HG03060 (cell line): ENCODE data around the gene TRA2A.

ENCODE experiments used
- ATAC-seq: cut with Tn5 transposase; IDR thresholded peaks from one replicate; pipeline ENCODE4 v1.9.1; 2021; ENCODE audit warnings: low read depth, moderate number of reproducible peaks; ENCODE audit not compliant: unreplicated experiment

The TRA2A gene

DNA sequence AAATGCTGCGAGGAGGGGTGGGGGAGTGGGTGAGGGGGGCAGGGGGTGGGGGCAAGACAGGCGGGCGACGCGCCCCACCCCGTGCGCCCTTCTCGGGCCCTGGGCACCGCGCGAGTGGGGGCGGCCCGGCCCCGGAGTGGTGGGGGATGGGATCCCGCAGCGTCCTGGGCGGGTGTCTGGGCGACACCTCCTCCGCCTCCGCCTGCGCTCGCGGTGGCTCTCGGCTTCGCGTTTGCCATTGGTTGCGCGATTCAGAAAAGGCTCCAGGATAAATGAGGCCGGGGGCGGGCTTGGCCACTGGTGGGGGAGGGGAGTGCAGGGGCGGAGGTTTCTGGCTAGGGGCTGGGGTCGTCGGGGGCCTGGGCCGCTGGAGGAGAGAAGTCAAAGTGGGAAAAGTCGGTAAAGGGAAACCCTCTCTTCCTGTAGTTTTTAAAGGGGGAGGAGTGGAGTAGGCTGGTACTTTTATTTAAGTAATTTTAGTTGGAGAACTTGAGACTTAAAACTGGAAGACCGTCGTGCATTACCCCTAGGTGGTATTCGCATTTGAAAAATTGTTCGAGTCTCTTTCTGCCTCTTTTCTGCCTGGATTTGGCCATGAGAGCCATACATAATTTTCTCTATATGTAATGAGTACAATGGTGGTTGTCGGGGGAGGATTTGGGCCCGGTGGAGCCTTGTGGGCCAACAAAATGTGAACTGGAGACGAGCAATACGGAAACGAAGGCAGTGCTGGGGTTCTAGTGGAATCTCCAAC lies 60.5 kb downstream of the TRA2A start:
- no peak for ATAC-seq

DNA sequence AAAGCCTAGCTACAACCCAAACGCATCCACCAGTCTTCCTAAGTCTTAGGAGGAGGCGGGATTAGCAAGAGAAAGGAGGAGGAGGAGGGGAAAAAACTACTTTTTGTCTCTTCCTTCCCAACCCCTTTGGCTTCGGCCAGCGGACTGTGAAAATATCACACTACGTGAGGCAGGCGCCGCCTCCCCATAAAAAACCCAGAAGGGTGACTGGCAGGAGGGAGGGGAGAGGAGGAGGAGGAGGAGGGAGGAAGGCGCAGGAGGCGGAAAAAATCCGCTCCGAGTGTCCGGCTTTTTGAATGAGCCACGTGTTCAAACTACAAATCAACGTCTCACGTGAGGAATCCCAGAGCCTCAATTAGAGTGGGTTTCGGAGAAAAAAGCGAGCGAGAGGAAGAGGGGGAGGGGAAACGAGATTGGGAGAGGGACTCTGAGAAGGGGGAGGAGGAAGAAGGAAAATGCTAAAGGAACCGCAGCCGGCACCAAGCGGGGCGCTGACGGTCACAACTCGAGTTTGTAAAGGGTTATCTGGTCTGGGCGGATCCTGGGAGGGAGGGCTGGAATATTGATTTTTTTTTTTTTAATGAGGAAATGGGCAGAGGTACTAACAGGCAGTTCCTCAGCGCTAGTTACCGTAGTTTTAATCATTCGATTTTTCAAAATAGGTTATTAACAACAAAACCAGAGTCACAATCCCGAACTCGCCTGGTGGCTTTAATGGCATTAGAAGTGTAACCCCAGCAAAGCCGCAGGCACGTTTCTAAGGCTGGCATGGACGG lies 61.3 kb downstream of the TRA2A start, which contains the start of gene IGF2BP3:
IGF2BP3 (minus strand) TSS at position 162 of the 776 bp plus-strand sequence. CDS start 381 bp downstream, outside the sequence.
- ATAC-seq: no peak

DNA sequence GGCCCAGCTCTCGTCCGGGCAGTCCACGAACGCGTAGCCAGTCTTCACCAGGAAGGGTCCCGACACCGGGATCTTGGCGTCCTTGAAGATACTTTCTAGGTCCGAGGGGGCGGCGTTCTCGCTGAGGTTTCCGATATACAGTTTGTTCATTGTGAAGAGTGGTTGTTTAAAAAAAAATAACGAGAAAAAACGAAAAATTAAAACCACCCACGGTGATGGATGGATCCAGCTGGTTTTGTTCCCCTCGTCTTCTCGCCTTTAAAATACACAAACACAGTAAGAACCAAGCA lies 61.9 kb downstream of the TRA2A start:
- no peak for ATAC-seq

DNA sequence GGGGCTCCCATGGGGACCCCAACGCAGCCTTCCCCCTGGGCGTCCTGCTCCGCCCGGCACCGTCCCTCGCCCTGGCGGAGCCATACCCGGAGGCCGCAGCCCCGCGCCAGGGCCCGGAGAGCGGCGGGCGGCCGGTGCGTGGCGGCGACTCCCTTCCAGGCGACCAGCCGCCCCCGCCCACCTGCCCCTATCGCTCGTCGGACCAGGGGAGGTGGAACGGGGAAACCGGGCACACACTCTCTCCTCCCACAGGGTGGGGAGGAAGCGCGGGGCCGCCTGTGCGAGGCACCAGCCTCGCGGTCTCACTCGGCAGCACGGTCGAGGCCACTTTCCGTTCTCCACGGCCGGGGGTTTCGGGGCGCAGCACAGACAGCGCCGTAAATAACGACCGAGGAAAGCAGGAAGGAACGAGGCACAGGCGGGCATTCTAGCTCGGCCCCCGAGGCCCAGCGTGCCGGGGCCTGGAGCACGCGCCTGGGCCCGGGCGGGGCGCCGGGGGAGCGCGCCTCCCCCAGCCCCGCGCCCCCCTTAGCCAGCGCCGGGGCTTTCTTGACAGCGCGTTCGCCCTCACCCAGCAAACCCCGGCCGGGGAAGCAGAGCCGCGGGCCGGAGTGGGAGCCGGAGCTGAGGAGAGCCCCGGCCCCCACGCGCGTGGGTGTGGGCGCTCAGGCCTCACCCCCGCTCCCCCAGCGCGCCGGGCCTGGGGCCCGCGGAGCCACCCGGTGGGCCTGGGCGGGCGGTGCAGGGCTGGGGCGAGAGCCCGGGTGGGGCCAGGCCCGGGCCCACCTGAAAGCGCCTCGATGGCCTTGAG lies 62.4 kb downstream of the TRA2A start:
- ATAC-seq: no peak

DNA sequence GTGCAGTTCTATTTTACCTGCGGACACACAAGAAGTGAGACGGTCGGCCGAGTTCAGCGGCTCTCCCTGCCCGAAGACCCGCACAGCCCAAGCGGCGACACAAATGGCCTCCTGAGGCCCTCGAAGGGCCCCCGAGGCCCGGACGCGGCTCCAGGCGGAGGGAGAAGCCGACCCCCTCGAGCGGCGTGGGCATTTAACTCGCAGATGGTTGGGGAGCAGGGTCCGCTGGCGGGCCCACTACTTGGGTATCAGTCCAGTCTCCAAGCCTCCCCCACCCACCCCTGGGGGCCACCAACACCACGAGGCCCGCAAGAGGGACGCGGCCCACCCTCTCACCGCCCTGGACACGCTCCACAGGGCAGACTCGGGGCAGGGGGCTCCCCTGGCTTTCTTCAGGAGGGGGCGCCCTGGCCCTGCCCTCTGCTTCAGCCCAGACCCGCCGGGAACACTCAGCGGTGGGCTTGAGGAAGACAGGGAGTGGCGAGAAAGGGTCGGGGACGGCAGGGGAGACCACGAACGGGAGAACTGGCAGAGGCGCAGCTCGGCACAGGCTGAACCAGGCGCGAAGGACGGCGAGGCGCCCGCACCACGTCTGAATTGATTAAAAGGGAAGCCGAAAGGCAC lies 63.1 kb downstream of the TRA2A start:
- ATAC-seq: no peak

DNA sequence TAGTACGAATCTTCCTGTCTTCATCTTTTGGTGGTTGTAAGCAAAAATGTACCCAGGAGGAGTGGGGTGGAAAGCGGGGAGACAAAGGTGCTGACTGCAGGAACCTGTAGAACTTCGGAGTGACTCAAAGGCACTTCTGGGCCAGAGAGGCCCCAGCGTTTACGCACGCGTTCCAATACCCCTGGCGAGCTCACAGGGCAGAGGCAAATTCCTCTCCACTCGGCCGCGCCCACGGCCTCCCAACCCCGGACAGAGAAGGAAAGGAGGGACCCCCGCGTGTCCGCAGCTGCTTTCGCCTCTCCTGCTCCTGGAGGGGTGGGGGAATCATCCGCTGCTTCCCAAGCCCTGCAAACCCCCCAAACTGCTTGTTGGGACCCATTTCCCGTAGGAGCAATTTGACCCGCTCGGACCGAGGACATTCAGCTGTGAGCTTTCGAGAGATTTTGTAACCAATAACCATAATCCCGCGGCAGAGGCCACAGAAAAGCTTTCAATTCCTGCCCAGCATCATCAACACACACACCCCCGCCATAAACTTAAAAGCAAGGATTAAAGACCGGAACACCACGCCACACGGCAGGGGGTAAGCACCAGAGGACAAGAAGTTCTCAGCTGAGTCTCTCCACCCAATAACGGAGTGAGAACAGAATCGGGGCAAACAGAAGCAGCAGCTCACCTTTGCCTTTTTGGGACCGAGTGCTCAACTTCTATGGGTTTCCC lies 63.8 kb downstream of the TRA2A start:
- no peak for ATAC-seq

DNA sequence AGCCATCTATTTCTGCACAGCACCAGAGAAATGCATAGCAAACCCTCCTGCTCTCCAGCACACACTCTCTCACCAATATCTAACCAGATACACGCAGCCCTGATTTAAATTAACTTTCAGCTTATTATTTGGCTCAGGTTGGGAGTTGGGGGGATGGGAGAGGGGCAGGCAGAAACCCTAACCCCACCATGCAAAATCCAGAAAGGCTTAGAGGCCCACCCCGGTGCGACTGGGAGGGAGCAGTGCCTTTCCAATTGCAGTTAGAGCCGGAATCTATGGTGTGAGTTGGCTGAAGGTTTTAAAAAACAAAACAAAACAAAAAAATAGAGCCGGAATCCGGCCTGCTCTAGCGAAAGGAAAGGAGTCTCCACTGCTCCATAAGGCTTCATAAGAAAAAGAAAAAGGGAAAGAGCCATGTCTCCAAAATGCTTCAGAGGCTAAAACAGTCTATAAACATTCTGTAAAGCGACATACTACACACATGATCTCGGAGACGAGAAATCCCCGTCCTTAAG lies 64.4 kb downstream of the TRA2A start:
- ATAC-seq: no peak

DNA sequence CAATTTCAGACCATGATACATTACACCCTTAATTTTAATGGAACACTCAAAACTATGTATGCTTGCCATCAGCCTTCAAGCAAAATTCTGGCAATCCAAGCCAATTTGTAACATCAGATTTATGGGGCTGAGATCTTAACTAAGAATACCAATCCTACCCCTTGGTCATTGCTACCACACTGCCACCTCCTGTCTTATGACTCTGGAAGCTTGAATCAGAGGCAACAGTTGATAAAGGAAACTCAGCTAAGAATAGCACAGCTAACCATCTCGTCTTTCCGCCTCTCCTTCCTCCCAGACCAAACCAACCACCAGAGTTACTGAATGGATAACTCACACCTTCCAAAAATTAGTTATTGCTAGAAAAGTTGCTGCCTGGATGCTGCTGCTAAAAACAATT lies 68.9 kb downstream of the TRA2A start:
- ATAC-seq: no peak

- ATAC-seq: no peak
These were observed 73.7 kb downstream of the TRA2A start for GRCh38 chr7:23458044-23458443.

- no peak for ATAC-seq
These were observed 75.7 kb downstream of the TRA2A start for GRCh38 chr7:23456093-23456492.

GRCh38 chr7:23454881-23455526 lies 76.8 kb downstream of the TRA2A start:
- ATAC-seq: no peak
